Measurements from ENCODE around the gene ZNF23. TPM values are rescaled to one million over a fixed set of nuclear protein-coding genes. Genes with fewer than 3 reads are reported as not detected.

The ZNF23 gene
- total RNA-seq, 1 donor from 2014 or later, result 11.4 TPM

GRCh38 chr16:71439523-71439922 is 22.5 kb downstream of the ZNF23 start:
- H3K9me3 Mint-ChIP-seq (ENCODE audit: low read depth), result peaks cover 7% of the 10 kb centered on the region
- no peak for TF ChIP-seq CTCF (IDR thresholded peaks at IDR 0.05; ENCODE audit: unreplicated experiment)
- no peak overlapping the region for H3K4me3 Mint-ChIP-seq (ENCODE audit: low read depth)
- DNase-seq (ENCODE audit: low spot score, unreplicated experiment), result no peak
- H3K27ac Mint-ChIP-seq, result no peak overlapping the region
- no peaks in the 10 kb centered on the region for H3K4me1 Mint-ChIP-seq (ENCODE audit: low read depth)
- no peaks in the 10 kb centered on the region for H3K36me3 Mint-ChIP-seq (ENCODE audit: insufficient read depth)
- peaks cover 31% of the 10 kb centered on the region for H3K27me3 Mint-ChIP-seq

GRCh38 chr16:71436473-71436872 is 25.6 kb downstream of the ZNF23 start:
- Mint-ChIP-seq H3K4me1 (ENCODE audit: low read depth) (no peaks in the 10 kb centered on the region), H3K27ac (peak overlapping the region; percentile 29), H3K4me3 (ENCODE audit: low read depth) (no peak overlapping the region), H3K27me3 (peaks cover 40% of the 10 kb centered on the region), H3K9me3 (ENCODE audit: low read depth) (no peaks in the 10 kb centered on the region), H3K36me3 (ENCODE audit: insufficient read depth) (no peaks in the 10 kb centered on the region)
- DNase-seq (ENCODE audit: low spot score, unreplicated experiment), result no peak
- no peak for TF ChIP-seq CTCF (IDR thresholded peaks at IDR 0.05; ENCODE audit: unreplicated experiment)

GRCh38 chr16:71432906-71433305 is 29.1 kb downstream of the ZNF23 start:
- Mint-ChIP-seq H3K9me3 (ENCODE audit: low read depth) (no peaks in the 10 kb centered on the region), H3K27me3 (peaks cover 38% of the 10 kb centered on the region), H3K4me1 (ENCODE audit: low read depth) (no peaks in the 10 kb centered on the region), H3K4me3 (ENCODE audit: low read depth) (no peak overlapping the region), H3K27ac (no peak overlapping the region), H3K36me3 (ENCODE audit: insufficient read depth) (no peaks in the 10 kb centered on the region)
- DNase-seq (ENCODE audit: low spot score, unreplicated experiment), result no peak
- TF ChIP-seq CTCF (IDR thresholded peaks at IDR 0.05; ENCODE audit: unreplicated experiment), result no peak

GRCh38 chr16:71431991-71432390 is 30.1 kb downstream of the ZNF23 start:
- Mint-ChIP-seq H3K36me3 (ENCODE audit: insufficient read depth) (no peaks in the 10 kb centered on the region), H3K4me1 (ENCODE audit: low read depth) (no peaks in the 10 kb centered on the region), H3K4me3 (ENCODE audit: low read depth) (no peak overlapping the region), H3K9me3 (ENCODE audit: low read depth) (no peaks in the 10 kb centered on the region), H3K27me3 (peaks cover 30% of the 10 kb centered on the region), H3K27ac (no peak overlapping the region)
- DNase-seq (ENCODE audit: low spot score, unreplicated experiment), result no peak
- TF ChIP-seq CTCF (IDR thresholded peaks at IDR 0.05; ENCODE audit: unreplicated experiment), result no peak

- no peak for TF ChIP-seq CTCF (IDR thresholded peaks at IDR 0.05; ENCODE audit: unreplicated experiment)
- Mint-ChIP-seq H3K4me3 (ENCODE audit: low read depth) (no peak overlapping the region), H3K9me3 (ENCODE audit: low read depth) (no peaks in the 10 kb centered on the region), H3K27me3 (peaks cover 33% of the 10 kb centered on the region), H3K36me3 (ENCODE audit: insufficient read depth) (no peaks in the 10 kb centered on the region), H3K27ac (no peak overlapping the region), H3K4me1 (ENCODE audit: low read depth) (peaks cover 4% of the 10 kb centered on the region)
- DNase-seq (ENCODE audit: low spot score, unreplicated experiment), result no peak
Observed at GRCh38 chr16:71431176-71431575, 30.9 kb downstream of the ZNF23 start.
